Vagina (tissue), 2 donors: ENCODE results near the gene CMSS1. TPM values are rescaled to one million over a fixed set of nuclear protein-coding genes. Genes with fewer than 3 reads are reported as not detected.

ENCODE experiments used
- DNase-seq, 2 donors: peaks; one replicate each; pipeline ENCODE4 v3.0.0-alpha.2; 2017; ENCODE audit errors: extremely low spot score in 2 of 2
- H3K27ac ChIP-seq: fragments of 200-600 bp; sonication (generic); one replicate; pipeline ENCODE4 v1.5.1; 2019
- H3K27me3 ChIP-seq: fragments of 200-600 bp; sonication (generic); one replicate; pipeline ENCODE4 v1.5.1; 2019
- H3K36me3 ChIP-seq, 2 donors: fragments of 200-600 bp; sonication (generic); one replicate each; pipeline ENCODE4 v1.5.1; 2017 to 2019
- H3K4me1 ChIP-seq: fragments of 200-600 bp; sonication (generic); one replicate; pipeline ENCODE4 v1.5.1; 2019
- H3K4me3 ChIP-seq, 2 donors: fragments of 200-600 bp; sonication (generic); 1 replicate in 1 of 2; 2 replicates in 1 of 2; pipeline ENCODE4 v1.5.1; 2016 to 2019
- H3K9me3 ChIP-seq: fragments of 200-600 bp; sonication (generic); one replicate; pipeline ENCODE4 v1.5.1; 2019
- POLR2A ChIP-seq, 2 donors: fragments of 450-650 bp; IDR thresholded peaks; one replicate each; pipeline ENCODE4 v1.6.1; 2017; ENCODE audit warnings: antibody characterized with exemption in 2 of 2, mild to moderate bottlenecking in 2 of 2, moderate library complexity in 2 of 2
- POLR2AphosphoS5 ChIP-seq, 2 donors: sonication (generic); formaldehyde crosslinking; IDR thresholded peaks; one replicate each; pipeline ENCODE4 v1.9.0; 2017; ENCODE audit warnings: antibody characterized with exemption in 2 of 2, mild to moderate bottlenecking in 2 of 2, low read depth in 1 of 2; ENCODE audit not compliant: insufficient read depth in 1 of 2
- intact Hi-C: fragments of 100-400 bp; cut with DNase I; formaldehyde crosslinking; loops from one replicate; pipeline ENCODE4 v1.15.1; 2023
- total RNA-seq: library from RNA; depleted of rRNA; stranded (reverse); fragments of >200 nt; gene quantifications from one replicate; pipeline ENCODE4 v1.2.3, GENCODE V29; 2016
- TF ChIP-seq, protein P1 (sequence below), 3 experiments: fragments of 450-650 bp in 2 of 3; fragments of 200-600 bp in 1 of 3; sonication (generic) in 1 of 3; IDR thresholded peaks; one replicate each; pipeline ENCODE4 v1.5.1; 2017 to 2019; ENCODE audit warnings: antibody characterized with exemption in 3 of 3, mild to moderate bottlenecking in 2 of 3, moderate library complexity in 2 of 3

CMSS1 gene
- total RNA-seq, 1 donor from 2014 or later, result 21.4 TPM

DNA sequence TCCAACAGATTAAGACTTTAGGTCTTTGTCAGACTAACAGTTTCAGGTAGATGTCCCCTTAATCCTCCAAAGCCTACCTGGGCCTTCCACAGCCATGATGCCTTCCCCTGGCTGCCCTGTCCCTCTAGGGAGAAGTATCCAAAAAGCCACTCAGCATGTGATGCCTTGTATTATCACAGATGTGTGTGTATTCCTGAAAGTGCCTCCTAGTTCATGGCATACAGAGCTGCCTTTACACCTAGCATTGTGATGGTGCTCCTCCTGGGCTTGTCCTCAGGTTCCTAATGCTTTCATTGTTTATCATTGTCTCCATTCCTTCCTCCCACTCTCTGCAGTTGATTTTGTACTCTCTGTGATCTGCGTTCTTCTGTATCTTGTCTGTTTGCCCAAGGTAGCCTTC, 43.6 kb downstream of the CMSS1 start:
- Histone ChIP-seq H3K9me3 (no peaks in the 10 kb centered on the region), H3K27ac (peak overlapping the region; percentile 11), H3K4me3 (no peak overlapping the region), H3K4me1 (peaks cover 28% of the 10 kb centered on the region), H3K27me3 (no peaks in the 10 kb centered on the region), H3K36me3 (peaks cover 0 to 5% of the 10 kb centered on the region in 2 donors)
- no peak for TF ChIP-seq POLR2A (IDR thresholded peaks at IDR 0.05)
- TF ChIP-seq POLR2AphosphoS5 (IDR thresholded peaks at IDR 0.05; ENCODE audit: insufficient read depth in 1 of 2, low read depth in 1 of 2), result no peak
- TF ChIP-seq, protein P1, sequence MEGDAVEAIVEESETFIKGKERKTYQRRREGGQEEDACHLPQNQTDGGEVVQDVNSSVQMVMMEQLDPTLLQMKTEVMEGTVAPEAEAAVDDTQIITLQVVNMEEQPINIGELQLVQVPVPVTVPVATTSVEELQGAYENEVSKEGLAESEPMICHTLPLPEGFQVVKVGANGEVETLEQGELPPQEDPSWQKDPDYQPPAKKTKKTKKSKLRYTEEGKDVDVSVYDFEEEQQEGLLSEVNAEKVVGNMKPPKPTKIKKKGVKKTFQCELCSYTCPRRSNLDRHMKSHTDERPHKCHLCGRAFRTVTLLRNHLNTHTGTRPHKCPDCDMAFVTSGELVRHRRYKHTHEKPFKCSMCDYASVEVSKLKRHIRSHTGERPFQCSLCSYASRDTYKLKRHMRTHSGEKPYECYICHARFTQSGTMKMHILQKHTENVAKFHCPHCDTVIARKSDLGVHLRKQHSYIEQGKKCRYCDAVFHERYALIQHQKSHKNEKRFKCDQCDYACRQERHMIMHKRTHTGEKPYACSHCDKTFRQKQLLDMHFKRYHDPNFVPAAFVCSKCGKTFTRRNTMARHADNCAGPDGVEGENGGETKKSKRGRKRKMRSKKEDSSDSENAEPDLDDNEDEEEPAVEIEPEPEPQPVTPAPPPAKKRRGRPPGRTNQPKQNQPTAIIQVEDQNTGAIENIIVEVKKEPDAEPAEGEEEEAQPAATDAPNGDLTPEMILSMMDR (IDR thresholded peaks at IDR 0.05), result no peak
- intact Hi-C loops, result no loop called here
- DNase-seq, result no peak

DNA sequence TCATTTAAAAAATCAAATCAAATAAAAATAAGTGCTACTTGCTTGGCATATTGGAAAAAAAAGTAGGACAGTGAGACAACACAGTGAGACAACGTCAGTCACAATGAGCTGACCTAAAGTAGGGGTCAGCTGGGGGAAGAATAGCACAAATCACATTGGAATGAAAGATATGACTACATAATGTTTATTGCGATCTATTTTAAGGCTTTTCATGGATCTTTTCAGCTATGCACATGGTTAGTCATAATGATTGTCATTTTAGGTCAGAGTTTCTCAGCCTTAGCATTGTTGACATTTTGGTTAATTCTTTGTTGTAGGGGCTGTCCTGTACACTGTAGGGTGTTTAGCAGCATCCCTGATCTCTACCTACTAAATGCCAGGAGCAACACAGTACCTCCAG, 44.5 kb downstream of the CMSS1 start:
- no peak for TF ChIP-seq POLR2A (IDR thresholded peaks at IDR 0.05)
- no peak for TF ChIP-seq POLR2AphosphoS5 (IDR thresholded peaks at IDR 0.05; ENCODE audit: insufficient read depth in 1 of 2, low read depth in 1 of 2)
- TF ChIP-seq, protein P1 (IDR thresholded peaks at IDR 0.05), result no peak
- Histone ChIP-seq H3K27me3 (no peaks in the 10 kb centered on the region), H3K4me1 (peaks cover 34% of the 10 kb centered on the region), H3K36me3 (peaks cover 0 to 5% of the 10 kb centered on the region in 2 donors), H3K4me3 (no peak overlapping the region), H3K9me3 (no peaks in the 10 kb centered on the region), H3K27ac (no peak overlapping the region)
- intact Hi-C loops, result no loop called here
- DNase-seq, result no peak

DNA sequence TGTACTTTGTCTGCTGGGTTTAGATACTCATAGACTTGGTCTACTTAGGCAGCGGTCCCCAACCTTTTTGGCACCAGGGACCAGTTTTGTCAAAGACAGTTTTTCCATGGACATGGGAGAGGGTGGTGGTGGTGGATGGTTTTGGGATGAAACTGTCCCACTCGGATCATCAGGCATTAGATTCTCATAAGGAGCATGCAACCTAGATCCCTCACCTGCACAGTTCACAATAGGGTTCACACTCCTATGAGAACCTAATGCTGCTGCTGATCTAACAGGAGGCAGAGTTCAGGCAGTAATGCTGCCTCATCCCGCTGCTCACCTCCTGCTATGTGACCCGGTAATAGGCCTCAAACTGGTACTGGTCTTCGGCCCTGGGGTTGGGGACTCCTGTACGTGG, 45.3 kb downstream of the CMSS1 start:
- intact Hi-C loops, result no loop called here
- Histone ChIP-seq H3K4me3 (no peak overlapping the region), H3K4me1 (peaks cover 42% of the 10 kb centered on the region), H3K36me3 (peaks cover 0 to 5% of the 10 kb centered on the region in 2 donors), H3K27me3 (no peaks in the 10 kb centered on the region), H3K9me3 (no peaks in the 10 kb centered on the region), H3K27ac (no peak overlapping the region)
- TF ChIP-seq POLR2AphosphoS5 (IDR thresholded peaks at IDR 0.05; ENCODE audit: insufficient read depth in 1 of 2, low read depth in 1 of 2), result no peak
- TF ChIP-seq, protein P1 (IDR thresholded peaks at IDR 0.05), result no peak
- no peak for TF ChIP-seq POLR2A (IDR thresholded peaks at IDR 0.05)
- no peak for DNase-seq

DNA sequence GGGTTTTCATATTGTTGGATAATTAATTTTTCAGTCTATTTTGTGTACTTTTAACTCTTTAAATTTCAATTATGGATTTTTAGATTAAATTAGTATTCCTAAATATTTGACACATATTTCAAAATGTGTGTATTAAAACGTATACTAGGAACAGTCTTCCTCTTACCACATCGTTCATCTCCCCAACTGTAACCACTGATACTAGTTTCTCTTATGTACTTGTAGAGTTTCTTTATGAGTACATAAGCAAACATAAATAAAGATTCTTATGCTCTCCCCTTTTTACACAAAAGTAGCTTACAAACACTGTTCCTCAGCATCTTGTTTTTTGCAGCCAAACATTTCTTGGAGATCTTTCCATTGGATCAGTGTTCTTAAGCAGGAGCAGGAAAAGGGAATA, 45.9 kb downstream of the CMSS1 start:
- no peak overlapping the region for H3K27ac ChIP-seq
- no peaks in the 10 kb centered on the region for H3K9me3 ChIP-seq
- H3K4me3 ChIP-seq, result no peak overlapping the region
- peaks cover 48% of the 10 kb centered on the region for H3K4me1 ChIP-seq
- no peak for DNase-seq
- H3K36me3 ChIP-seq, result peaks cover 0 to 5% of the 10 kb centered on the region in 2 donors
- no peaks in the 10 kb centered on the region for H3K27me3 ChIP-seq
- TF ChIP-seq, protein P1 (IDR thresholded peaks at IDR 0.05), result no peak
- TF ChIP-seq POLR2A (IDR thresholded peaks at IDR 0.05) (no peak), POLR2AphosphoS5 (IDR thresholded peaks at IDR 0.05; ENCODE audit: insufficient read depth in 1 of 2, low read depth in 1 of 2) (no peak)
- intact Hi-C loops, result no loop called here

DNA sequence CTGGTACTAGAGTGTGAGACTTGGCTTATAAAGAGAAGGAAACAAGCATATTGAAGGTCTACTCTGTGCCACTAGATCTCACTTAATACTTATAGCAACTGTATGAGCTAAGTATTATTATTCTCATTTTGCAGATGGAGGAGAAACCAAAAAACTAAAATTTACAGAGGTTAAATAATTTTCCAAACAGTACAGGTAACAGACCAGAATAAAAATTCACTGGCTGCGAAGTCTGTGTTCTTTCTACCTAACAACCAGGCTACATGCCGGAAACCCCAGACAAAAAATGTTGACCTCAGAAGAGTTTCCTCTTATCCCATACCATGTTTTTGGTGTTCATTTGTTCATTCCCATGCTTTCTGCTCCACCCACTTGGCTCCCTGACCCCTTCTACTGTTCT, 46.6 kb downstream of the CMSS1 start:
- no peaks in the 10 kb centered on the region for H3K27me3 ChIP-seq
- no peaks in the 10 kb centered on the region for H3K9me3 ChIP-seq
- DNase-seq, result no peak
- H3K27ac ChIP-seq, result no peak overlapping the region
- TF ChIP-seq, protein P1 (IDR thresholded peaks at IDR 0.05), result no peak
- TF ChIP-seq POLR2A (IDR thresholded peaks at IDR 0.05) (no peak), POLR2AphosphoS5 (IDR thresholded peaks at IDR 0.05; ENCODE audit: insufficient read depth in 1 of 2, low read depth in 1 of 2) (no peak)
- H3K4me3 ChIP-seq, result no peak overlapping the region
- H3K36me3 ChIP-seq, result peaks cover 0 to 5% of the 10 kb centered on the region in 2 donors
- intact Hi-C loops, result no loop called here
- peaks cover 49% of the 10 kb centered on the region for H3K4me1 ChIP-seq
